HFF-Myc (cell line): ENCODE results near the gene POFUT2.

Experiments used
- DNase-seq: peaks from one replicate; pipeline ENCODE4 v3.0.0-alpha.2; 2011; ENCODE audit warnings: low read depth; ENCODE audit errors: extremely low read depth
- H3K4me3 ChIP-seq: replicated peaks from 2 replicates; pipeline ENCODE4 v1.5.1; 2011; ENCODE audit warnings: low read depth, mild to moderate bottlenecking, control low read depth, low read length
- TF ChIP-seq, protein P1 (sequence below): IDR thresholded peaks from 2 replicates; pipeline ENCODE4 v1.5.1; 2012; ENCODE audit warnings: mild to moderate bottlenecking, low read depth, low read length, control low read depth; ENCODE audit errors: missing control alignments

The POFUT2 gene

DNA sequence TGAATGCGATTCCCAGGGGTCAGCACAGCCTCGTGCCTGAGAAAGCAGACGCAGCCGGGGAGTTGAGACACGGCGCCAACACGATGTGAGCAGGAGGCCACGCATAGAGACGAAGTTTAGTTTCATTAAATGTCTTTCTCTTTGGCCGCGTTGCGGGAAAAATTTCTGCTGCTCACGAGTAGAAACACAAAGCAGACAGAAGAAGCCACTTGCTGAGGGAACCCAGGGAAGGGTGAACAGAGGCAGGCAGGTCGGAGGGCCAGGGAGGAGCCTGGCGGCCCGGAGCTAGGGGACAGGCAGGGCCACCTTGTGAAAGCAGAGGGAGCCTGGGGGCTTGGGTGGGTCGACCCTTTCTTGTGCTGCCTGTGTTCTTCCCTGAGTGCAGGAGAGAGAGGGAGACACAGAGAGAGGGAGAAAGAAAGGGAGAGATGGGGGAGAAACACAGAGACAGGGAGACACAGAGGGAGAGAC lies 33.2 kb downstream of the POFUT2 start:
- no peak overlapping the region for H3K4me3 ChIP-seq
- TF ChIP-seq, protein P1, sequence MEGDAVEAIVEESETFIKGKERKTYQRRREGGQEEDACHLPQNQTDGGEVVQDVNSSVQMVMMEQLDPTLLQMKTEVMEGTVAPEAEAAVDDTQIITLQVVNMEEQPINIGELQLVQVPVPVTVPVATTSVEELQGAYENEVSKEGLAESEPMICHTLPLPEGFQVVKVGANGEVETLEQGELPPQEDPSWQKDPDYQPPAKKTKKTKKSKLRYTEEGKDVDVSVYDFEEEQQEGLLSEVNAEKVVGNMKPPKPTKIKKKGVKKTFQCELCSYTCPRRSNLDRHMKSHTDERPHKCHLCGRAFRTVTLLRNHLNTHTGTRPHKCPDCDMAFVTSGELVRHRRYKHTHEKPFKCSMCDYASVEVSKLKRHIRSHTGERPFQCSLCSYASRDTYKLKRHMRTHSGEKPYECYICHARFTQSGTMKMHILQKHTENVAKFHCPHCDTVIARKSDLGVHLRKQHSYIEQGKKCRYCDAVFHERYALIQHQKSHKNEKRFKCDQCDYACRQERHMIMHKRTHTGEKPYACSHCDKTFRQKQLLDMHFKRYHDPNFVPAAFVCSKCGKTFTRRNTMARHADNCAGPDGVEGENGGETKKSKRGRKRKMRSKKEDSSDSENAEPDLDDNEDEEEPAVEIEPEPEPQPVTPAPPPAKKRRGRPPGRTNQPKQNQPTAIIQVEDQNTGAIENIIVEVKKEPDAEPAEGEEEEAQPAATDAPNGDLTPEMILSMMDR: no peak
- DNase-seq: no peak

DNA sequence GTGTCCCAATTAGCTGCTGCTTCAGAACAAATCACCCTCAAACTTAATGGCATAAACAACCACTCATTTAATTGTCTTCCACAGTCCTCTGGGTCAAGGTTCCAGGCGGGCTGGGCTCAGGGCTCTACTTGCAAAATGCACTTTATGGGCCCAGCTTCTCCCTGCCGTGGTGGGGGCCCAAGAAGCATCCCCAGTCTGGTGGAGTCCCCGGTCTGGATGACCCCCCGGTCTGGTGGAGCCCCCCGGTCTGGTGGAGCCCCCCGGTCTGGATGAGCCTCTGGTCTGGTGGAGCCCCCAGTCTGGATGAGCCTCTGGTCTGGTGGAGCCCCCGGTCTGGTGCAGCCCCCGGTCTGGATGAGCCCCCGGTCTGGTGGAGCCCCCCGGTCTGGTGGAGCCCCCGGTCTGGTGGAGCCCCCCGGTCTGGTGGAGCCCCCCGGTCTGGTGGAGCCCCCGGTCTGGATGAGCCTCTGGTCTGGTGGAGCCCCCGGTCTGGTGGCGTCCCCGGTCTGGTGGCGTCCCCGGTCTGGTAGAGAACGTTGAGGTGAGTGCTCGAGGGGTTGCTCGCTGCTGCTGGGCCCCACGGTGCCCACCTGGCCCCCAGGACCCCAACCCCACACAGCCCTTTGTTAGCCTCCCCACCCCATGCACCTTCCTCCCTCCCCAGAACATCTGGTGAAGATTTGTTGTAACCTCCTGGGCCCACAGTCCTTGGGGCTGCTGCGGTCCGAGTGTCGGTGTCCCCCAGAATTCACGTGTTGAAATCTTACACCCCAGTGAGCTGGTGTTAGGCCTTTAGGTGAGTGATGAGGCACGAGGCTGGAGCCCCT lies 33.8 kb downstream of the POFUT2 start:
- no peak for DNase-seq
- TF ChIP-seq, protein P1: no peak
- no peak overlapping the region for H3K4me3 ChIP-seq

DNA sequence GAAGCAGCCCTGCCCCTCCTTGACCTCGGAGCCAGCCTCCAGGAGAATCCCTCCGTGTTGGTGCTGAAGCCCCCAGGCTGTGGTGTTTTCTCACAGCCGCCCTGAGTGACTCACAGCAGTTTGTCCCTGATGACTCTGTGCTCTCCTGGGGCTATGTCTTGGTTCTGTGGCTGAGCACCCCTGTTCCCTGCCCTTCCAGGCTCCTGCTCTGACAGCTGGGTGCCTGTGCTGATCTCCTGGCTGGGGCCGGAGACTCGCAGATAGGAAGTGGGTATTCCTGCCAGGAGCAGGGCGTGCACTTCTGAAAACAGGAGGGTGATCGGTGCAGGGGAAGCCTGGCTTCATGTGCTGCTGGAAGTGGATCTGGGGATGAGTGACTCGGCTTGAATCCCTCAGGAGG lies 34.5 kb downstream of the POFUT2 start:
- H3K4me3 ChIP-seq: no peak overlapping the region
- TF ChIP-seq, protein P1: no peak
- DNase-seq: no peak

DNA sequence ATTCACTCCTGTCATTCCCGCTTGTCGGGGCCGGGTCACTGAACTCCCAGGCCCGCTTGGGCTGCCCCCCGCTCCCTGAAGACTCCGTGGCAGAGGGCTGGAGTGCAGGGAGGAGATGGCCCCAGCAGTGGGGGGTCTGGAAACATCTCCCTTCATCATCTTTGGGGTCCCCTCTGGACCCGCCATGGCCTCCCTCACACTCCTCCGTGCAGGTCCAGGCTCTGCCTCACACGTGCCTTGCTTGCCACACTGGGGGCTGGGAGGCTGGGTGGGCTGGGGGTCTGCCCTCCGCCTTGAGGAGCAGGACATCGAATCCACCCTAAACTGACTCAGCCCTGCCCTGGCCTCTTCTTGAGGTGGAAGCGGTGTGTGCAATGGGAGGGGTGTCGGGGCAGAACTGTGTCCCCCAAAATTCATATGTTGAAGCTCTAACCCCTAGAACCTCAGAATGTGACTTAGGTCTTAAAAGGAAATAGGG lies 35.2 kb downstream of the POFUT2 start:
- TF ChIP-seq, protein P1: no peak
- H3K4me3 ChIP-seq: no peak overlapping the region
- DNase-seq: no peak

DNA sequence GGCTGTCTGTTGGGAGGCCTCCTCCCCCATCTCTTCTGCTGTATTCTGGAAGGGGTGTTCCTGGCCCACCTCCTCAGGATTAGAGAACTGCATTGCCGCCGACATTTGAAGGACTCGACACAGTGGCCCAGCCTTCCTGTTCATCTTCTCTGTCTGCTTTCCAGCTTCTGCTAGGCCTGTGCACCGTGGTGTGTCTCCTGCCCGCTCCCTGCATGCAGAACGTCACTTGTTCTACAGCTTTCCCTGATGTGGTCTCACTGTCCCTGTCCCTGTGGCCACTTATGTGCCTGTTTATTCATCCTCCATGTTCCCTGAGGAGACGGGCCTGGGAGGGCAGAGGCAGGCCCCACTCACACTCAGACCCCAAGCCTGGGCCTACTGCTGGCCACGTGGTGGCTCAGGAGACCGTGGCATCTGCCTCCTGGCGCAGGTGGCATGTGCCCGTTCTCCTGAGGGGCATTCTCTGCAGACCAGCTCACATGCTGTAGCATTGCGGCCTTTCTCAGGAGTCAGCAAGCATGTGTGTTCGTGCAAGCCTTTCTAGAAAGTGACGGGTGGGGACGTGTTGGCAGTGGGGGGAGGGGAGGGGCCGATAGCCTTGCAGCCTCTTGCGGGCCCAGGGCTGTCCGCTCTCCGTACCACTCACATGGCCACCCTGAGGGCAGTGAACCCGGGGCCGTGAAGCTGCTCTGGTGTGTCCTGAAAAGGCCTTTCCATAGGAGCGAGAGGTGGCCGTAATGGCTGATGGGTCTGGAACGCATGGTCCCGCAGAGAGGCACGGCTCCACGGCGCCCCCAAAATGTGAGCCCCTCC lies 35.9 kb downstream of the POFUT2 start:
- H3K4me3 ChIP-seq: no peak overlapping the region
- TF ChIP-seq, protein P1: no peak
- no peak for DNase-seq

DNA sequence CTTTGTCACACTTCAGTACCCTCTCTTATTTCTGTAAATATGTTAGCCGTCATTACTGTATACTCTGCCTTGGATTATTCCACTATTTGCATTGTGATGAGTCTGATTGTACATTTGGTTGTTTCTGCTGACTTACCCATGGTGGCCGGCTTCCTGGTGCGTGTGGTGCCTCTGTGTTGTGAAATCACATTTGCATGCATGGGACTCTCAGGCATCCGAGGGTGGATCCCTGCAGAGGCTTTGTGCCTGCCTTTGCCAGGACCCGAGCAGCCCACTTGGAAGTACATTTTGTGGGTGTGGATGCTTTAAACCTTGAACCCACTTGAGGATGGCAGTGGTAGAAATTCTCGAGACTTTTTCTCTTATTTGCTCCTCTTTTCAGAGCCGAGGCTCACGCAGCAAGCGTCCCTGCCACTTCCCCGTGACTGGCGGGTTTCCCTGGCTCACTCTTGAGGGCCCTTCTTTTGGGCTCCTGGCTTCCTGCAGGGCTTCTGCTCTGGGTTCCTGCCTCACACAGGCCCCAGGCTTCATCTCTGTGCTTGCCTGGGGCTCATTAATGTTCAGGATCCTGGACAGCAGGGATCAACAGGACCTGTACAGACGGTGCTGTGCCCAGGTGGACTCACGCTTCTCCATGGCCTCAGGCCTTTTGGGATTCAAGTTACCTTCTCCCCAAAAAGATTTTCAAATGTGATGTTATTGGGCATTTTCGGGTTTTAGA lies 36.6 kb downstream of the POFUT2 start:
- TF ChIP-seq, protein P1: no peak
- no peak for DNase-seq
- H3K4me3 ChIP-seq: no peak overlapping the region
